SK-N-SH treated with all-trans-retinoic acid at 6 μM for 48 hours (cell line): Measurements from ENCODE around the gene RIIAD1.

ENCODE experiments used
- ARNTL ChIP-seq: fragments of 450-650 bp; formaldehyde crosslinking; IDR thresholded peaks from 2 replicates; pipeline ENCODE4 v1.5.0; 2020; ENCODE audit warnings: low read depth, mild to moderate bottlenecking, moderate library complexity, borderline replicate concordance
- BACH2 ChIP-seq: fragments of 250-450 bp; sonication (Bioruptor Pico); IDR thresholded peaks from 2 replicates; pipeline ENCODE4 v1.9.0; 2021; ENCODE audit warnings: mild to moderate bottlenecking, borderline replicate concordance
- ESRRG ChIP-seq: fragments of 250-450 bp; sonication (Bioruptor Pico); IDR thresholded peaks from 2 replicates; pipeline ENCODE4 v1.6.1; 2021; ENCODE audit warnings: mild to moderate bottlenecking
- GLIS3 ChIP-seq: fragments of 250-450 bp; sonication (Bioruptor Pico); IDR thresholded peaks from 2 replicates; pipeline ENCODE4 v1.5.0; 2020; ENCODE audit warnings: mild to moderate bottlenecking, moderate library complexity
- ISL1 ChIP-seq: fragments of 250-450 bp; sonication (Bioruptor Pico); IDR thresholded peaks from 2 replicates; pipeline ENCODE4 v2.1.2; 2022; ENCODE audit warnings: mild to moderate bottlenecking, moderate library complexity
- PATZ1 ChIP-seq: fragments of 250-450 bp; sonication (Bioruptor Pico); IDR thresholded peaks from 2 replicates; pipeline ENCODE4 v1.8.0; 2020; ENCODE audit warnings: mild to moderate bottlenecking, moderate library complexity, borderline replicate concordance
- PPARA ChIP-seq: fragments of 250-450 bp; sonication (Bioruptor Pico); IDR thresholded peaks from 2 replicates; pipeline ENCODE4 v1.5.0; 2020; ENCODE audit warnings: mild to moderate bottlenecking, borderline replicate concordance
- RARB ChIP-seq: fragments of 250-450 bp; sonication (Bioruptor Pico); IDR thresholded peaks from 2 replicates; pipeline ENCODE4 v1.8.0; 2021; ENCODE audit warnings: mild to moderate bottlenecking, moderate library complexity
- TOX ChIP-seq: fragments of 250-450 bp; sonication (Bioruptor Pico); IDR thresholded peaks from 2 replicates; pipeline ENCODE4 v1.8.0; 2021; ENCODE audit warnings: mild to moderate bottlenecking, moderate library complexity, borderline replicate concordance
- ZFP3 ChIP-seq: fragments of 250-450 bp; sonication (Bioruptor Pico); IDR thresholded peaks from 2 replicates; pipeline ENCODE4 v1.5.0; 2020; ENCODE audit warnings: mild to moderate bottlenecking, moderate library complexity
- ZFP30 ChIP-seq: fragments of 450-650 bp; formaldehyde crosslinking; IDR thresholded peaks from 2 replicates; pipeline ENCODE4 v1.5.0; 2022; ENCODE audit warnings: mild to moderate bottlenecking, moderate library complexity
- ZNF8 ChIP-seq: fragments of 450-650 bp; formaldehyde crosslinking; IDR thresholded peaks from 2 replicates; pipeline ENCODE4 v1.5.0; 2020; ENCODE audit warnings: mild to moderate bottlenecking, moderate library complexity

GRCh38 chr1:151705753-151706463 lies 15.4 kb upstream of the RIIAD1 start:
- TF ChIP-seq PATZ1 (CRISPR knock-in tag): no peak
- no peak for TF ChIP-seq ESRRG
- no peak for TF ChIP-seq ARNTL (CRISPR knock-in tag)
- no peak for TF ChIP-seq BACH2 (CRISPR knock-in tag)
- no peak for TF ChIP-seq ZNF8 (CRISPR knock-in tag)
- TF ChIP-seq ISL1 (CRISPR knock-in tag): no peak
- TF ChIP-seq ZFP30: no peak
- TF ChIP-seq GLIS3 (CRISPR knock-in tag): no peak
- TF ChIP-seq PPARA (CRISPR knock-in tag): no peak
- no peak for TF ChIP-seq TOX (CRISPR knock-in tag)
- TF ChIP-seq ZFP3 (CRISPR knock-in tag): no peak
- TF ChIP-seq RARB (CRISPR knock-in tag): no peak
